Astrocyte (in vitro differentiated cells and primary cell): ENCODE measurements around the gene GFRA1. TPM values are rescaled to one million over a fixed set of nuclear protein-coding genes. Genes with fewer than 3 reads are reported as not detected.

Source experiments
- DNase-seq: peaks from one replicate; pipeline ENCODE4 v3.0.0-alpha.2; 2010; ENCODE audit warnings: low read depth
- FAIRE-seq: peaks from 2 replicates; lab custom pipeline; 2011; peaks lifted over from hg19 to GRCh38; lab: Jason Lieb, UNC
- H2AFZ ChIP-seq: 2 replicates; pipeline ENCODE4 v1.6.0; 2012; ENCODE audit warnings: low read depth, low read length, inconsistent platforms
- H3K27ac ChIP-seq: 2 replicates; pipeline ENCODE4 v1.5.1; 2011; ENCODE audit warnings: low read depth, low read length, inconsistent platforms
- H3K27me3 ChIP-seq: 2 replicates; pipeline ENCODE4 v1.6.0; 2011; ENCODE audit warnings: low read length, inconsistent platforms; ENCODE audit not compliant: insufficient read depth
- H3K36me3 ChIP-seq: 2 replicates; pipeline ENCODE4 v1.5.1; 2011; ENCODE audit warnings: low read length, inconsistent platforms; ENCODE audit not compliant: insufficient read depth
- H3K4me1 ChIP-seq: 2 replicates; pipeline ENCODE4 v1.5.1; 2011; ENCODE audit warnings: low read length, inconsistent platforms; ENCODE audit not compliant: insufficient read depth
- H3K4me2 ChIP-seq: 2 replicates; pipeline ENCODE4 v1.6.0; 2012; ENCODE audit warnings: low read length, inconsistent platforms
- H3K4me3 ChIP-seq: 2 replicates; pipeline ENCODE4 v1.5.1; 2011; ENCODE audit warnings: low read depth, mild to moderate bottlenecking, low read length, inconsistent platforms; ENCODE audit not compliant: insufficient read depth
- H3K79me2 ChIP-seq: 2 replicates; pipeline ENCODE4 v1.6.0; 2012; ENCODE audit warnings: mild to moderate bottlenecking, low read length, inconsistent platforms; ENCODE audit not compliant: insufficient read depth
- H3K9ac ChIP-seq: 2 replicates; pipeline ENCODE4 v1.6.0; 2012; ENCODE audit warnings: mild to moderate bottlenecking, low read length, inconsistent platforms
- H3K9me3 ChIP-seq: 2 replicates; pipeline ENCODE4 v1.5.1; 2012; ENCODE audit warnings: low read depth, mild to moderate bottlenecking, low read length, inconsistent platforms; ENCODE audit not compliant: insufficient read depth
- H4K20me1 ChIP-seq: 2 replicates; pipeline ENCODE4 v1.6.0; 2012; ENCODE audit warnings: low read length, inconsistent platforms; ENCODE audit not compliant: insufficient read depth
- H3K27ac Mint-ChIP-seq: one replicate; pipeline ENCODE4 v1.8.0; 2021; ENCODE audit warnings: mild to moderate bottlenecking, mixed read lengths; ENCODE audit not compliant: unreplicated experiment
- H3K27me3 Mint-ChIP-seq: one replicate; pipeline ENCODE4 v1.8.0; 2021; ENCODE audit warnings: low read depth, mixed read lengths; ENCODE audit not compliant: unreplicated experiment
- H3K36me3 Mint-ChIP-seq: one replicate; pipeline ENCODE4 v1.8.0; 2021; ENCODE audit warnings: low read depth, mixed read lengths; ENCODE audit not compliant: unreplicated experiment
- H3K4me1 Mint-ChIP-seq: one replicate; pipeline ENCODE4 v1.8.0; 2021; ENCODE audit warnings: low read depth, mixed read lengths; ENCODE audit not compliant: unreplicated experiment
- H3K4me3 Mint-ChIP-seq: one replicate; pipeline ENCODE4 v1.8.0; 2021; ENCODE audit warnings: mild to moderate bottlenecking, moderate library complexity, mixed read lengths; ENCODE audit not compliant: unreplicated experiment
- H3K9me3 Mint-ChIP-seq: one replicate; pipeline ENCODE4 v1.8.0; 2021; ENCODE audit warnings: mild to moderate bottlenecking, mixed read lengths; ENCODE audit not compliant: unreplicated experiment
- CTCF ChIP-seq: IDR thresholded peaks from 2 replicates; pipeline ENCODE4 v1.5.1; 2011; ENCODE audit warnings: low read depth, mild to moderate bottlenecking, inconsistent platforms, low read length, moderate library complexity; ENCODE audit not compliant: insufficient read depth
- EZH2 ChIP-seq: IDR thresholded peaks from 2 replicates; pipeline ENCODE4 v1.6.1; 2012; ENCODE audit warnings: mild to moderate bottlenecking, low read length, inconsistent platforms; ENCODE audit not compliant: insufficient read depth
- total RNA-seq: library from RNA; stranded (reverse); gene quantifications from 2 replicates; pipeline ENCODE4 v1.2.1, GENCODE V29; 2021

GFRA1 gene
- total RNA-seq, 1 donor from 2014 or later = 24.2 TPM

- Histone ChIP-seq H3K9ac (no peak overlapping the region), H3K4me2 (no peak overlapping the region), H2AFZ (no peak overlapping the region), H3K9me3 (no peaks in the 10 kb centered on the region), H3K4me3 (no peak overlapping the region), H3K27ac (no peak overlapping the region), H3K79me2 (no peaks in the 10 kb centered on the region), H4K20me1 (no peaks in the 10 kb centered on the region), H3K27me3 (no peaks in the 10 kb centered on the region), H3K36me3 (no peaks in the 10 kb centered on the region), H3K4me1 (peaks cover 19% of the 10 kb centered on the region)
- FAIRE-seq (no peak), DNase-seq (no peak)
- peaks cover 18% of the 10 kb centered on the region for H3K27me3 Mint-ChIP-seq
- no peak overlapping the region for H3K27ac Mint-ChIP-seq
- no peaks in the 10 kb centered on the region for H3K36me3 Mint-ChIP-seq
- no peak overlapping the region for H3K4me3 Mint-ChIP-seq
- H3K4me1 Mint-ChIP-seq = peaks cover 17% of the 10 kb centered on the region
- TF ChIP-seq CTCF (no peak), EZH2 (no peak)
- H3K9me3 Mint-ChIP-seq = peaks cover 2% of the 10 kb centered on the region
Observed at GRCh38 chr10:116257785-116258184, 15.2 kb downstream of the GFRA1 start.

GRCh38 chr10:116256752-116257259 lies 16.2 kb downstream of the GFRA1 start:
- no peak overlapping the region for H3K4me2 ChIP-seq
- no peaks in the 10 kb centered on the region for H4K20me1 ChIP-seq
- no peaks in the 10 kb centered on the region for H3K79me2 ChIP-seq
- peaks cover 2% of the 10 kb centered on the region for H3K9me3 Mint-ChIP-seq
- no peaks in the 10 kb centered on the region for H3K9me3 ChIP-seq
- H3K4me1 ChIP-seq = peaks cover 19% of the 10 kb centered on the region
- H3K36me3 Mint-ChIP-seq = no peaks in the 10 kb centered on the region
- H3K27ac ChIP-seq = no peak overlapping the region
- H3K4me3 ChIP-seq = no peak overlapping the region
- H3K27ac Mint-ChIP-seq = no peak overlapping the region
- no peak overlapping the region for H3K4me3 Mint-ChIP-seq
- peaks cover 17% of the 10 kb centered on the region for H3K27me3 Mint-ChIP-seq
- no peaks in the 10 kb centered on the region for H3K27me3 ChIP-seq
- no peaks in the 10 kb centered on the region for H3K36me3 ChIP-seq
- TF ChIP-seq EZH2 (no peak), CTCF (no peak)
- no peak for FAIRE-seq
- no peak overlapping the region for H2AFZ ChIP-seq
- peaks cover 17% of the 10 kb centered on the region for H3K4me1 Mint-ChIP-seq
- DNase-seq = no peak
- no peak overlapping the region for H3K9ac ChIP-seq

GRCh38 chr10:116255886-116256751 lies 16.9 kb downstream of the GFRA1 start:
- H2AFZ ChIP-seq = no peak overlapping the region
- H4K20me1 ChIP-seq = no peaks in the 10 kb centered on the region
- TF ChIP-seq CTCF (no peak), EZH2 (no peak)
- no peaks in the 10 kb centered on the region for H3K79me2 ChIP-seq
- H3K36me3 ChIP-seq = no peaks in the 10 kb centered on the region
- no peak overlapping the region for H3K4me3 ChIP-seq
- Mint-ChIP-seq H3K4me1 (peaks cover 17% of the 10 kb centered on the region), H3K4me3 (no peak overlapping the region), H3K27ac (no peak overlapping the region), H3K9me3 (peaks cover 2% of the 10 kb centered on the region), H3K36me3 (no peaks in the 10 kb centered on the region), H3K27me3 (peaks cover 13% of the 10 kb centered on the region)
- H3K9me3 ChIP-seq = no peaks in the 10 kb centered on the region
- H3K27me3 ChIP-seq = no peaks in the 10 kb centered on the region
- peak overlapping the region; percentile 64 for H3K4me2 ChIP-seq
- H3K4me1 ChIP-seq = peaks cover 19% of the 10 kb centered on the region
- no peak for FAIRE-seq
- no peak overlapping the region for H3K9ac ChIP-seq
- DNase-seq = peak; percentile 82
- peak overlapping the region; percentile 12 for H3K27ac ChIP-seq
